Esophagus muscularis mucosa (tissue), 4 donors: ENCODE measurements around the gene MDGA2. TPM values are rescaled to one million over a fixed set of nuclear protein-coding genes. Genes with fewer than 3 reads are reported as not detected.

ENCODE experiments used
- DNase-seq: peaks from one replicate; pipeline ENCODE4 v3.0.0-alpha.2; 2017; ENCODE audit errors: extremely low spot score
- H3K27ac ChIP-seq, 4 donors: fragments of 200-600 bp; sonication (generic); replicated peaks in 1 of 4; 1 replicate in 3 of 4; 2 replicates in 1 of 4; pipeline ENCODE4 v1.5.1; 2016 to 2019; ENCODE audit warnings: mild to moderate bottlenecking in 1 of 4
- H3K27me3 ChIP-seq, 4 donors: fragments of 200-600 bp; sonication (generic); one replicate each; pipeline versions ENCODE4 v1.5.1 to v1.6.0; 2016 to 2019
- H3K36me3 ChIP-seq, 4 donors: fragments of 200-600 bp; sonication (generic); one replicate each; pipeline ENCODE4 v1.5.1; 2016 to 2019
- H3K4me1 ChIP-seq, 4 donors: fragments of 200-600 bp; sonication (generic); one replicate each; pipeline ENCODE4 v1.5.1; 2016 to 2019
- H3K4me3 ChIP-seq, 4 donors: fragments of 200-600 bp; sonication (generic); 1 replicate in 2 of 4; 2 replicates in 2 of 4; pipeline ENCODE4 v1.5.1; 2016 to 2019; ENCODE audit warnings: mild to moderate bottlenecking in 4 of 4, moderate library complexity in 1 of 4
- H3K9me3 ChIP-seq, 4 donors: fragments of 200-600 bp; sonication (generic); 1 replicate in 3 of 4; 2 replicates in 1 of 4; pipeline ENCODE4 v1.5.1; 2016 to 2019
- CTCF ChIP-seq, 3 experiments: fragments of 200-600 bp in 2 of 3; fragments of 450-650 bp in 1 of 3; sonication (generic) in 2 of 3; IDR thresholded peaks; one replicate each; pipeline ENCODE4 v1.5.1; 2017 to 2019; ENCODE audit warnings: antibody characterized with exemption in 3 of 3, mild to moderate bottlenecking in 2 of 3, moderate library complexity in 1 of 3
- EP300 ChIP-seq: sonication (generic); formaldehyde crosslinking; IDR thresholded peaks from one replicate; pipeline ENCODE4 v1.6.1; 2017; ENCODE audit warnings: antibody characterized with exemption
- POLR2A ChIP-seq: fragments of 450-650 bp; IDR thresholded peaks from one replicate; pipeline ENCODE4 v1.6.1; 2017; ENCODE audit warnings: antibody characterized with exemption, moderate library complexity, mild to moderate bottlenecking, low read depth
- POLR2AphosphoS5 ChIP-seq, 2 donors: sonication (generic); formaldehyde crosslinking; IDR thresholded peaks; one replicate each; pipeline ENCODE4 v1.6.1; 2017; ENCODE audit warnings: antibody characterized with exemption in 2 of 2
- WGBS: methylation state at CpG from one replicate; pipeline ENCODE4 v1.1.5; 2018; 5-methylcytosine and 5-hydroxymethylcytosine counted together
- intact Hi-C: fragments of 100-400 bp; cut with DNase I; formaldehyde crosslinking; loops from one replicate; pipeline ENCODE4 v1.15.1; 2023
- total RNA-seq, 4 donors: library from RNA; depleted of rRNA; stranded (reverse); fragments of >200 nt; gene quantifications; one replicate each; pipeline versions ENCODE4 v1.1.0 to v1.2.1, GENCODE V29; 2016

MDGA2 gene
- total RNA-seq, 4 donors from 2014 or later, result under 0.01 TPM; not detected in 3

DNA sequence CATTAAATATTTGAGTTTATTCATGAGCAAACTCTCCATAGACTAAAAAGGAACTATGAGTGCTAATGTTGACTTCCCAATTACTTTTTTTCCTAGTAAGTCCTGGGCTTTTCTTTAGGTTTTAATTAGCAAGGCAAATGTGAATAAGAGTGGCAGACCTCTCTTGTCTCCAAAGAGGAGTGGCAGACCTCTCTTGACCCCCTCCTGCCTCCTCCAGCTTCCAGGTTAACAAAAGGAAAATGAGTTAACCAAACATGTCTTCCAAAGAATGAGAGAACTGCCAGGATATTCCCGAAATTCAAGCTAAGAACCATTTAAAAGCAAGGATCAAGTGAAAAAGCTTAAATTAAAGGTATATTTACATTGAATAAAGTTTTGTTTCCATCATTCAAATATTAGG, 253.2 kb downstream of the MDGA2 start:
- 49% methylated on average over 1 of the region's 1 CpG for WGBS
- intact Hi-C loops, result no loop called here
- H3K27me3 ChIP-seq, result no peaks in the 10 kb centered on the region
- no peaks in the 10 kb centered on the region for H3K9me3 ChIP-seq
- H3K4me3 ChIP-seq, result no peak overlapping the region
- H3K27ac ChIP-seq, result no peak overlapping the region
- DNase-seq, result no peak
- H3K36me3 ChIP-seq, result no peaks in the 10 kb centered on the region
- H3K4me1 ChIP-seq, result no peaks in the 10 kb centered on the region
- TF ChIP-seq POLR2AphosphoS5 (IDR thresholded peaks at IDR 0.05) (no peak), CTCF (IDR thresholded peaks at IDR 0.05) (no peak), POLR2A (no peak), EP300 (no peak)

DNA sequence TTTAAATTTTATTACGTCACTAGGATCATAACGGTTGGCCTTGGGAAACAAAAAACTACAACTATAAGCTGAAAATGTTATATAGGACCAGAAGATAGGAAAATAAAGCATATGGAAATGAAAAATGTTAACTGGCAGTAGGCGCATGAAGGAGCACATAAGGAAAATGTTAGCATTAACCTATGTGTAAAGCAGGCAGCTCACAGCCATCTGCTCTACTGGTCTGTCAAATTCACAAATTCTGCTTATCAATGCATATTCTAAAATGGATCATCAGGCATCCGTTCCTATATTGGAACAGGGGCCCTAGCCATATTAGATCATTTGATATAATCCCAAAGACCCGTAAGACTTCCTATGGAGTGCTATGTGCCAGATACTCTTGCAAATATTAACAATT, 263.9 kb downstream of the MDGA2 start:
- H3K27ac ChIP-seq, result no peak overlapping the region
- H3K9me3 ChIP-seq, result no peaks in the 10 kb centered on the region
- no peaks in the 10 kb centered on the region for H3K27me3 ChIP-seq
- H3K36me3 ChIP-seq, result no peaks in the 10 kb centered on the region
- no peaks in the 10 kb centered on the region for H3K4me1 ChIP-seq
- 91% methylated on average over 5 of the region's 5 CpGs for WGBS
- no peak overlapping the region for H3K4me3 ChIP-seq
- TF ChIP-seq CTCF (IDR thresholded peaks at IDR 0.05) (no peak), EP300 (no peak), POLR2AphosphoS5 (IDR thresholded peaks at IDR 0.05) (no peak), POLR2A (no peak)
- intact Hi-C loops, result no loop called here
- DNase-seq, result no peak

GRCh38 chr14:47392326-47392725, 283.1 kb downstream of the MDGA2 start:
- H3K4me1 ChIP-seq, result no peaks in the 10 kb centered on the region
- no peaks in the 10 kb centered on the region for H3K9me3 ChIP-seq
- intact Hi-C loops, result no loop called here
- 73% methylated on average over 1 of the region's 1 CpG for WGBS
- no peaks in the 10 kb centered on the region for H3K27me3 ChIP-seq
- no peak overlapping the region for H3K4me3 ChIP-seq
- no peaks in the 10 kb centered on the region for H3K36me3 ChIP-seq
- no peak overlapping the region for H3K27ac ChIP-seq
- TF ChIP-seq EP300, result no peak
- no peak for TF ChIP-seq POLR2A
- no peak for TF ChIP-seq POLR2AphosphoS5 (IDR thresholded peaks at IDR 0.05)
- no peak for TF ChIP-seq CTCF (IDR thresholded peaks at IDR 0.05)
- DNase-seq, result no peak

GRCh38 chr14:47390831-47391504, 284.4 kb downstream of the MDGA2 start:
- intact Hi-C loops, result no loop called here
- no peak for DNase-seq
- Histone ChIP-seq H3K9me3 (no peaks in the 10 kb centered on the region), H3K4me1 (no peaks in the 10 kb centered on the region), H3K27ac (no peak overlapping the region), H3K4me3 (no peak overlapping the region), H3K36me3 (no peaks in the 10 kb centered on the region), H3K27me3 (no peaks in the 10 kb centered on the region)
- TF ChIP-seq EP300 (no peak), POLR2AphosphoS5 (IDR thresholded peaks at IDR 0.05) (no peak), CTCF (IDR thresholded peaks at IDR 0.05) (no peak), POLR2A (no peak)
- WGBS, result 69% methylated on average over 5 of the region's 5 CpGs

- intact Hi-C loops, result no loop called here
- Histone ChIP-seq H3K4me1 (no peaks in the 10 kb centered on the region), H3K27me3 (no peaks in the 10 kb centered on the region), H3K36me3 (no peaks in the 10 kb centered on the region), H3K4me3 (no peak overlapping the region), H3K9me3 (no peaks in the 10 kb centered on the region), H3K27ac (no peak overlapping the region)
- DNase-seq, result no peak
- 67% methylated on average over 1 of the region's 1 CpG for WGBS
- TF ChIP-seq CTCF (IDR thresholded peaks at IDR 0.05) (no peak), EP300 (no peak)
These were observed 285.9 kb downstream of the MDGA2 start for GRCh38 chr14:47389535-47389934.
